Keratinocyte (primary cell): ENCODE results near the gene SHISA9. TPM values are rescaled to one million over a fixed set of nuclear protein-coding genes. Genes with fewer than 3 reads are reported as not detected.

Experiments
- DNase-seq: peaks from one replicate; pipeline ENCODE4 v3.0.0-alpha.2; 2011; ENCODE audit warnings: low read depth, missing footprints, low spot score
- FAIRE-seq: peaks from 2 replicates; lab custom pipeline; 2011; peaks lifted over from hg19 to GRCh38; lab: Jason Lieb, UNC
- H2AFZ ChIP-seq: 2 replicates; pipeline ENCODE4 v1.6.0; 2012; ENCODE audit warnings: low read length, control low read depth, inconsistent platforms; ENCODE audit not compliant: control insufficient read depth
- H3K27ac ChIP-seq: 2 replicates; pipeline ENCODE4 v1.5.1; 2011; ENCODE audit warnings: low read length; ENCODE audit not compliant: control insufficient read depth, insufficient read depth
- H3K27me3 ChIP-seq: 3 replicates; pipeline ENCODE4 v1.6.0; 2011; ENCODE audit warnings: low read length; ENCODE audit not compliant: control insufficient read depth, insufficient read depth; ENCODE audit errors: extremely low read depth
- H3K36me3 ChIP-seq, 2 experiments: 2 replicates in 1 of 2; 3 replicates in 1 of 2; pipeline ENCODE4 v1.5.1; 2011; ENCODE audit warnings: low read length in 2 of 2, mild to moderate bottlenecking in 1 of 2; ENCODE audit not compliant: control insufficient read depth in 2 of 2, insufficient read depth in 2 of 2; ENCODE audit errors: extremely low read depth in 1 of 2
- H3K4me1 ChIP-seq: 3 replicates; pipeline ENCODE4 v1.5.1; 2011; ENCODE audit warnings: low read length; ENCODE audit not compliant: control insufficient read depth, insufficient read depth; ENCODE audit errors: extremely low read depth
- H3K4me2 ChIP-seq: 3 replicates; pipeline ENCODE4 v1.6.0; 2011; ENCODE audit warnings: low read depth, low read length; ENCODE audit not compliant: control insufficient read depth, insufficient read depth; ENCODE audit errors: extremely low read depth
- H3K4me3 ChIP-seq, 3 experiments: fragments of 200-600 bp in 1 of 3; sonication (generic) in 1 of 3; 2 replicates in 2 of 3; 3 replicates in 1 of 3; pipeline ENCODE4 v1.5.1; 2011 to 2016; ENCODE audit warnings: low read length in 3 of 3, mild to moderate bottlenecking in 3 of 3, control low read depth in 2 of 3, inconsistent platforms in 1 of 3, low read depth in 1 of 3, mixed read lengths in 1 of 3, mixed run types in 1 of 3, moderate library complexity in 1 of 3; ENCODE audit not compliant: control insufficient read depth in 2 of 3, insufficient read depth in 2 of 3; ENCODE audit errors: extremely low read depth in 1 of 3
- H3K79me2 ChIP-seq: 2 replicates; pipeline ENCODE4 v1.6.0; 2012; ENCODE audit warnings: low read length; ENCODE audit not compliant: control insufficient read depth, insufficient read depth
- H3K9ac ChIP-seq: 3 replicates; pipeline ENCODE4 v1.6.0; 2011; ENCODE audit warnings: low read length; ENCODE audit not compliant: control insufficient read depth, insufficient read depth; ENCODE audit errors: extremely low read depth
- H3K9me1 ChIP-seq: 3 replicates; pipeline ENCODE4 v1.6.0; 2011; ENCODE audit warnings: low read length; ENCODE audit not compliant: control insufficient read depth, insufficient read depth; ENCODE audit errors: extremely low read depth
- H3K9me3 ChIP-seq: 2 replicates; pipeline ENCODE4 v1.5.1; 2012; ENCODE audit warnings: low read depth, low read length; ENCODE audit not compliant: control insufficient read depth
- H4K20me1 ChIP-seq: 3 replicates; pipeline ENCODE4 v1.6.0; 2011; ENCODE audit warnings: low read length; ENCODE audit not compliant: control insufficient read depth, insufficient read depth; ENCODE audit errors: extremely low read depth
- CTCF ChIP-seq, 3 experiments: IDR thresholded peaks in 1 of 3; conservative IDR thresholded peaks in 1 of 3; optimal IDR thresholded peaks in 1 of 3; 2 replicates in 2 of 3; 3 replicates in 1 of 3; pipeline versions ENCODE3 to v1.5.1; 2011; ENCODE audit warnings: low read length in 3 of 3, mild to moderate bottlenecking in 3 of 3, moderate library complexity in 2 of 3, control low read depth in 1 of 3, inconsistent platforms in 1 of 3; ENCODE audit not compliant: insufficient read depth in 2 of 3; ENCODE audit errors: extremely low read depth in 1 of 3
- EZH2 ChIP-seq: IDR thresholded peaks from one replicate; pipeline ENCODE4 v1.6.1; 2012; ENCODE audit warnings: inconsistent platforms, mild to moderate bottlenecking, low read length, moderate library complexity
- dilution Hi-C: fragments of 300-500 bp; cut with MboI; formaldehyde crosslinking; loops from one replicate; pipeline ENCODE4 v1.7.0; 2020; ENCODE audit warnings: low sequenced_read_pairs; ENCODE audit not compliant: extremely low pct_ligation_motif_present
- polyA plus RNA-seq, 5 experiments: library from polyadenylated mRNA; depleted of rRNA in 3 of 5; stranded (reverse) in 3 of 5; stranded (forward) in 1 of 5; unstranded in 1 of 5; fragments of >200 nt; gene quantifications; 1 replicate in 1 of 5; 2 replicates in 3 of 5; 3 replicates in 1 of 5; pipeline versions ENCODE4 v1.2.1 to v1.2.3, GENCODE V29; 2011 to 2012; ENCODE audit warnings: missing spikeins in 2 of 5, low read depth in 1 of 5, low replicate concordance in 1 of 5

The SHISA9 gene
- polyA plus RNA-seq, 1 donor (not counting 4 experiments of a cell fraction or from before 2014, with no cell fraction given), result 0.28 TPM

- Histone ChIP-seq H3K4me1 (no peaks in the 10 kb centered on the region), H3K9ac (no peak overlapping the region), H3K4me3 (no peak overlapping the region), H3K9me1 (no peaks in the 10 kb centered on the region), H3K36me3 (no peaks in the 10 kb centered on the region), H3K4me2 (no peak overlapping the region), H3K9me3 (no peaks in the 10 kb centered on the region), H3K27me3 (no peaks in the 10 kb centered on the region), H2AFZ (no peak overlapping the region), H4K20me1 (no peaks in the 10 kb centered on the region), H3K79me2 (no peaks in the 10 kb centered on the region), H3K27ac (no peak overlapping the region)
- dilution Hi-C loops, result no loop called here
- TF ChIP-seq CTCF (optimal IDR thresholded peaks at IDR 0.05 in 1 of 3, IDR thresholded peaks at IDR 0.05 in 1 of 3, conservative IDR thresholded peaks at IDR 0.05 in 1 of 3; ENCODE audit: extremely low read depth in 1 of 3, insufficient read depth in 2 of 3, low read length in 3 of 3) (no peak), EZH2 (no peak)
- no peak for DNase-seq
- FAIRE-seq, result no peak
Observed at GRCh38 chr16:13120557-13120956, 219.2 kb downstream of the SHISA9 start.

GRCh38 chr16:13123991-13124390 is 222.6 kb downstream of the SHISA9 start:
- Histone ChIP-seq H3K9ac (no peak overlapping the region), H3K4me3 (no peak overlapping the region), H3K4me1 (no peaks in the 10 kb centered on the region), H3K9me3 (no peaks in the 10 kb centered on the region), H3K9me1 (no peaks in the 10 kb centered on the region), H3K4me2 (no peak overlapping the region), H3K79me2 (no peaks in the 10 kb centered on the region), H3K27ac (no peak overlapping the region), H3K27me3 (no peaks in the 10 kb centered on the region), H4K20me1 (no peaks in the 10 kb centered on the region), H3K36me3 (no peaks in the 10 kb centered on the region), H2AFZ (no peak overlapping the region)
- TF ChIP-seq EZH2 (no peak), CTCF (optimal IDR thresholded peaks at IDR 0.05 in 1 of 3, IDR thresholded peaks at IDR 0.05 in 1 of 3, conservative IDR thresholded peaks at IDR 0.05 in 1 of 3; ENCODE audit: extremely low read depth in 1 of 3, insufficient read depth in 2 of 3, low read length in 3 of 3) (no peak)
- DNase-seq (no peak), FAIRE-seq (no peak)
- dilution Hi-C loops, result no loop called here
